Mesenteric fat pad (tissue), 1 donor: ENCODE results near the gene TMED6. TPM values are rescaled to one million over a fixed set of nuclear protein-coding genes. Genes with fewer than 3 reads are reported as not detected.
A peak's percentile ranks its signal among the peaks of the same experiment; 100 is the strongest.

Experiments used
- DNase-seq: peaks from one replicate; pipeline ENCODE4 v3.0.0-alpha.2; 2020; ENCODE audit warnings: low spot score
- long read RNA-seq: library from polyadenylated mRNA; unstranded; transcript quantifications from one replicate; pipeline ENCODE4 v2.0.0, GENCODE V29; 2020
- total RNA-seq: library from RNA; stranded (reverse); fragmentation: NEBNext Ultra II Directional; extraction: Animal tissue kit (Norgen Biotek cat#: 25700); gene quantifications from one replicate; pipeline ENCODE4 v1.2.1, GENCODE V29; 2021
- donor health status: DM: yes; HTN: yes; CAD: no.

Gene TMED6
- total RNA-seq, result 1.2 TPM
- long read RNA-seq, result 0 reads

DNA sequence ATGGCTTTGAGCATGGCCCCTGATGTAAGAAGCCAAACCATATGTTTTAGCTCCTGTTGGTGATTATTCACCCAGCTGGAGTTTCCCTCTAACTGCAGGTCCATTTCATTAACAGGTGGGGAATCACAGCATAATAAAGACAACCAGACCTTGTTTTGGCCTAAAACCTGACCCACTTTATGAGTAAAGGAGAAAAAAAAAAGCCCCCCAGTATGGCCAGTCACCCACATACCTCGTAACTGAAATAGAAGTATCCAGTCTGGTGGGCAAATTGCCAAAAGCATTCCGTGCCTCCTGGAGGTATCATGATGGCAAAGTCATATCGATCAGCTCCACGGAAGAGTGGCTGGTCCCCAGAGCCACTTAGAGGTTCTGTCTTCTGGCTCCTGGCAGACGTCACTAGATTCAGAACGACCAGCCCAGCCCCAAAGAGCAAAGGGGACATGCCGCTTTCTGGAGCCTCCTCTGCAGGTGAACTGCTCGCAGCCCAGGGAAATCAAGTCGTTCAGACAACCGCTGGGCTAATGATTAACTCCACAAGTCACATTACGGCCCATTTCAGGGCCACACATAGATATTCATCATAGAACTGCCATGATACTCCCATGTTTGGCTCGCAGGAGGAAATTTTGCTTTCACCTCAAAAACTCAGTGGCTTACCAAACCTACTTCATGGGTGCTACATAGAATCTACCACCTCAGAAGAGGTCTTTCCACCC is at the start of gene TMED6:
Gene TMED6, minus strand, starts transcription at position 478 of the 719 bp plus-strand sequence. Its CDS starts 33 bp downstream, at position 445.
- DNase-seq, result peak; percentile 16

DNA sequence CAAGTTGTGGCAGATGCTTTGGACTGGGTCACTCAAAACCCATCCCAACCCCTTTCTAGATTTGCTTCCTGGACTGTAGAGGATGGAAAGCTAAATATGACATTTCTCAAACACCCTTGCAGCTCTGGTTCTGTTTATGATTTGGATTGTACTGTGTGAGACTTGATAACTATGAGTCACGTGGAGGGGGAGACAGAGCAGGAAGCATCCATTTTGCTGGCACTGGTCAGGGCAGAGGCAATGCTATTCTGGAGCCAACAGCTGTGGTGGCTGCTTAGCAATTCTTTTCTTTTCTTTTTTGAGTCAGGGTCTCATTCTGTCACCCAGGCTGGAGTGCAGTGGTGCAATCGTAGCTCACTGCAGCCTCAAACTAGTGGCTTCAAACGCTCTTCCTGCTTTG is 47.8 kb upstream of the TMED6 start:
- no peak for DNase-seq

DNA sequence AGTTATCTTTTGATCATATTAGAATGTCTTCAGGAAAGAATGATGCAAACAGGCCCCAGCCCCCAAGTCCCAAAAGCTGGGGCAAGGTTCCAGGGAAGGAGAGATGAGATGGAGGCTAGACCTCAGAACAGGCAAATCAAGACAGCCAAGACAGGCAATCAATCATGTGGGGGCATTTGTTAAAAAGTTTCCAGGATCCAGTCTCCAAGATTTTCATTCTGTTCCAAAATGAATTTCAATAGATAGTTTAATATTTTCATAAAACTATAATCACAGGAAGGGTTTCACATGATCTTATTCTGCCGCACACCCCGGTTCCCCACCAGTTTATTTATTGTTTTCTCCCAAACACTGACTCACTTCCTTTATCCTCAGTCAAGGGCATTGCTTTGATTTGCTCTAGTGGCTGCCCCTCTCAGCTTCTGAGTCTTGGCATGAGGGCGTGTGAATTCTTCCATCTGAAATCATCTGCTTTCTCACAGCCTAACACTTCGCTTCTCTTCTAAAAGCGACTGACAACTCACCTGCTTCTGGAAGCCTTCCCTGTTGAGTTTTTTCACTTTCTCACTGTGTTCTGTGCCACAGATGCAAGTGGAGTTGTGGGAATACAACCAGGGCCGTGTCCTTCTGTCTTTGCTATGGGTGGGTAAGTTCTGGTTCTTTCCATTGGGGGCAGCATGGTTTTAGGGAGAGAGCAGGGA is 46.4 kb upstream of the TMED6 start:
- no peak for DNase-seq

DNA sequence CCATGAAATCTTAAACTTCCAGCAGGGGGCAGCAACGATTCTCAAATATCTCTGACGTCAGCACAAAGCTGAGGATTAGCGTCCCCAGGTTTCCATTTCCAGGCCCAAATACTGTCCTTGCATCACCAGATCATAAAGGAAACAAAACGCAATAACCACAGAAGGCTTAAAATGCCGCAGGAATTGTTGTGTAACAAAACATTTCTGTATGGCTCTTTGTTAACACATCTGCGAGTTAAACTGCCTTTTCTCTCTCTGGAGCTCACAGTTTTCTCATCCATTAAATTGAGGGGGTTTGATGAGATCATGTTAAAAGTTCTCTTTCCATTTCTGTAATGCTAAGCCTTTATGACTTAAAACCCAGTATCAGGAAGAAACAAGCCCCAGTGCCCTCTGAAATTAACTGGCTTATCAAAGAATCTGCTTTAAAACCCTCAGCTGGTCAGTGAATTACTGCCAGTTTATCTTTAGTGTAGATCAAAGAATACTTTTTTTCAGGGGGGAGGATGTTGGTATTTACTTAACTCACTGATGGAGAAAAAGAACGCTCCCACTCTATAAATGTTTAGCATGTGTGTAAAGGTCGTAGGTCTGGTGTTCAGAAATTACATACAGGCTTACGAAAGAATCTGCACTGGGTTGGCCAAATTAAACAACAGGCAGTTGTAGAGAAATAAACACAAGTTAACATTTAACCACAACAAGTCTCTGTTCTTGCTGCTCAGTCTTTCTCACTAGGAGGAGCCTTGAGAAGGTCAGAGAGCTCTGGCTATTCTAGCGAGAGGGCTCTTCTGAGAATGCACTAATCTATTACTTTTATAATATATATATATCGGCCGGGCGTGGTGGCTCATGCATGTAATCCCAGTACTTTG is 44.8 kb upstream of the TMED6 start:
- DNase-seq, result no peak

DNA sequence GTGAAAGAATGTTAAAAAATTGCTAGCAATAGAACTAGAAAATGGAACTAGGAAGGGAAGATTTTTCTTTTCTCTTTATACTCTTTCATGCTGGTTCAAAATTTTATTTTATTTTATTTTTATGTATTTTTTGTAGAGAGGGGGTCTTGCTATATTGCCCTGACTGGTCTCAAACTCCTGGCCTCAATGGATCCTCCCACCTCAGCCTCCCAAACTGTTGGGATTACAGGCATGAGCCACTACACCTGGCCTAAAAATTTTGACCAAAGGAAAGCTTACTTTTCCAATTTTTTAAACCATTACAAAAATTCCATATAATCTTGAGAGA is 44.2 kb upstream of the TMED6 start:
- DNase-seq, result no peak

DNA sequence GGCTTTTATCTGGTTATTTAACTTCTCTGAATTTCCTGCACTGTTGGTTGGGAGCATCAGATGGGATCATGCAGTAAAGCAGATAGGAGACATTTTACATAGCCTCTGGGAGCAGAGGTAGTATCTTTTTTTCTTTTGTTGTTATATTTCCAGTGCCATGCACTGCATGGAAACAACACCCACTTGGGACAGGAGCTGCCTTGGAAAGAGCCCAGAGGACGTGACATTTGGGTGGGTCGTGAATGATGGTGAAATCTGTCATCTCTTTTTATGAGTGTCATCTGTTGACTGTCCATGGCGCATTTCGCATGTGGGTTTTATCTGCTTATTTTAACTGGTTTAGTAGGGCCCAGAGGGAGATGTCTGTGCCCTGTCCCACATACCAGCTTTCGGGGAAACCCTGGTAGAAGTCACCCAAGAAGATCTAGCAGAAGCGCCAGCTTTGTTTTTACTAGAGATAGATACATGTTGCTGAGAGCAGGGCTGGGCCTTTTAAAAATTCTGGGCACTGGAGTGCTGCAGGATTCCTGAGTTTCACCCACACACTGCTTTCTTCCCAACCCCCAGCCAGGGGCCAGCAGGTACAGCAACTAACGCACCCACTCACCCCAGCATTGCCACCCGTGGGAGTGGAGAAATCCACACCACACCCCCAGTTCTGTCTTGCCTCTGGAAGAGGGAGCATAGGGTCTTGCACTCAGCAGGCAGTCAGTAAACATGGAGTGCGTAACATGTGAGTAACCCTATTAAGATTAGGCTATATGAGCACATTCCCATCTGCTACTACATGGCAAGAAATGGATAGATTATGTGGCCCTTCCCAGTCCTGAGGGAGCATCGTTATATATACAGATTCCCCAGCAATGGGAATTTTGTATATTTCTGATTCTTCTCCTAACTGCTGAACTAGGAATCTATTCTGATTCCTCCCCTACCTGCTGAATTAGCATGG is 42.6 kb upstream of the TMED6 start:
- no peak for DNase-seq

DNA sequence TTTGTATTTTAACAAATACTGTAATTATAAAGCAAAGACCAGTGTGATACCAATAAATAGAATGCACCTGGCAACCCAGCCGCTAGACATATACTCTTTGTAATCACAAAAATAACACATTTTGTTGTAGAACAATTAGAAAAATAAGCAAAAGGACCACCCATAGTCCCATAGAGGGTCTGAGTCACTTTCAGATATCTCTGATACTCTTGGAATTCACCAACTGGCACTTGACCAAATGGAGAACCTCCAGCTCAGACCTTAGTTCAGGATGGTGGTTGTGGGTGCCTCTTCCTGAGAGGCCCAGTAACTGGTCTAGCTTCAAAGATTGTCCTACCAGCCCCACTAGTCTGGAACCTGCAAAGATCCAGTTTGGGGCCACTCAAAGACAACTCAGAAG is 35.0 kb upstream of the TMED6 start:
- no peak for DNase-seq

DNA sequence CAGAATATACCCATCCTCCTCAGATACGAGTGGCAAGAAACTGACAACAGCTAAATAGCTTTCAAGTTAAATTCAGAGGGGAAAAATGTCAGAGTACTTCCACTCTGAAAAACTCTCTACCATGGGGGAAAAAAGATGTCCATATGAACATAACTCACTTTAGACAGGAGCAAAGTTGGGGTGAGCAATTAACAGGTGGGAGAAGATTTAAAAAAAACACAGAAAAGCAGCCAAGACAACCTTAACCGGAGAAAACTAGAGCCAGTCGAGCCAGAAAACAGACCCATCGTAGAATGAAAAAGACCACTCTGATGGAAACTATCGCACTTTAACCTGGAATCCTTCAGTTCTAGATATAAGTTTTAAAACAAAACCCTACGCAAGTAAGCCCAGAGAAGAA is 33.4 kb upstream of the TMED6 start:
- DNase-seq, result no peak

DNA sequence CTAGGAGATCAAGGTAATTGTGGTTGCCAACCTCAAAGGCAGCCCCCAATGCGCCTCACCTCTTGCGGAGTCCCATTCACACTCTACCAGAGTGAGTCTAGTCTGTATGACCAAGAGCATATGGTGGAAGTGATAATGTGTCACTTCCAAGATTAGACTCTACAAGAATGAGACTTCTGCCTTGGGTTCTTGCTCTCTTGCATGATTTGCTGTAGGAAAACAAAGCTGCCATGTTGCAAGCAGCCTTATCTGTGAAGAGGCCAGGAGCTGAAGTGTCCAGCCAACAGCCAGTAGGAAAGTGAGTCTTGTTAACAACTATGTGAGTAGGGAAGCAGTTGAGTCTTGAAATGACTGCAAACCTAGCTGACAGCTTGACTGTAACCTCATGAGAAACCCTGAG is 30.8 kb upstream of the TMED6 start:
- no peak for DNase-seq

DNA sequence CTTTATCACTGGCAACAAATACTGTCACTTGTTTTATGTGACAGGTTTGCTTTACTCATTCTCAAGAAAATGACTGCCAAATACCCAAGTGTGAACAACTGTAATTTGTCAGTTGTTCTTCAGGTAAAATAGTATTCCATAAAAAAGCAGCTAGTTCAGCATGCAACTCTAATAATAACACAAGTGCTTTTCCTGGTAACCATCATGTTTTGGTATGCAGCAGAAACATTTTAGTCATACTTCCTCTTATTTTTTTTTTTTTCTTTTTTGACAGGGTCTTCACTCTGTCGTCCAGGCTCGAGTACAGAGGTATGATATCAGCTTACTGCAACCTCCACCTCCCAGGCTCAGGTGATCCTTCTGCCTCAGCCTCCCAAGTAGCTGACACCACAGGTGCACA is 29.6 kb upstream of the TMED6 start:
- no peak for DNase-seq

DNA sequence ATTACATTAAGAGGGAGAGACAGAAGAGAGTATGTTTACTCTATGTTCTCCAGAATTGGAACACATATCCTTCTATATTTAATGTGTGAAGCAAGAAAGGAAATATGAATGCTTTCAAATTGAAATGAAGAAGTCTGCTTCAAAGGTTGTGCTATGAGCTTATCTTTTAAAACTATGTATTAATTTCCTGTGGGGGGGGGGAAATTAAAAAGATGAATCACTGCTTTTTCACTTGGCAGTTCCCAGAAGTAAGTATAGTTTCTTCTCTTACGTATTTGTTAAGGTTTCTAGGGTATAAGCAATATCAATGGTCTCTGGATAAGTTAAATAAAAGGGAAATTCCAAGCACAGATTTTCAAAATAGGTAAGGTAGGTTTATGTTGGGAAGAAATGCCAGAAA is 27.2 kb upstream of the TMED6 start:
- no peak for DNase-seq

DNA sequence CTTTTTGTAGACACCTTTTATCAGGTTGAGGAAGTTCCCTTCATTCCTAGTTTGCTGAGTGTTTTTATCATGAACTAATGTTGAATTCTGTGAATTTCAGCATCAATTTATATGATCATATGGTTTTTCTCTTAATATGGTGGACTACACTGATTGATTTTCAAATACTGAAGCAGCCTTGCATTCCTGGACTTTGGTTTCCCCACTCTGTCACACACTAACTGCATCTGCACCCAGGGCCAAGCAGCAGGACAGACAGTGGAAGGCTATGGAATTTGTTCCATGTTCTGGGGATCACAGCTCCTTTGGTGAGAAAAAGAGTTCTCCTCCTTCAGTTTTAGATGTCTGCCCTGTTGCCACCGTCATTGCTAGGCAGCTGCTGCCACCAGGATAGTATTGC is 26.4 kb upstream of the TMED6 start:
- DNase-seq, result no peak

DNA sequence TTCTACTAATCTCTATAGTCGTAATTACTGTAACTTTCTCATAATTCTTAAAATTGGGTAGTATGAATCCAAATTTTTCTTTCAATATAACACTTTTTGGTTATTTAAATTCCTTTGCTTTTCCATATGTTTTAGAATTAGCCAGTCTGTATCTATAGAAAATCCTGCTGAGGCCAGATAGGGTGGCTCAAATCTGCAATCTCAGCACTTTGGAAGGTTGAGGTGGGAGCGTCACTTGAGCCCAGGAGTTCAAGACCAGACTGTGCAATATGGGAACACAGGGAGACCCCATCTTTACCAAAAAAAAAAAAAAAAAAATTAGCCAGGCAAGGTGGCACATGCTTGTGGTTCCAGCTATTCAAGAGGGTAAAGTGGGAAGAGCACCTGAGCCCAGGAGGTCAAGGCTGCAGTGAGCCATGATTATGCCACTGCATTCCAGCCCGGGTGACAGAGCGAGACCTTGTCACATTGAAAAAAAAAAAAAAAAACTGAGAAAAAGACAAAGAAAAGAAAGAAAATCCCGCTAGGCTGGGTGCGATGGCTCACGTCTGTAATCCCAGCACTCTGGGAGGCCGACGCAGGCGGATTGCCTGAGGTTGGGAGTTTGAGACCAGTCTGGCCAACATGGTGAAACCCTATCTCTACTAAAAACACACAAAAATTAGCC is 24.9 kb upstream of the TMED6 start:
- DNase-seq, result no peak

DNA sequence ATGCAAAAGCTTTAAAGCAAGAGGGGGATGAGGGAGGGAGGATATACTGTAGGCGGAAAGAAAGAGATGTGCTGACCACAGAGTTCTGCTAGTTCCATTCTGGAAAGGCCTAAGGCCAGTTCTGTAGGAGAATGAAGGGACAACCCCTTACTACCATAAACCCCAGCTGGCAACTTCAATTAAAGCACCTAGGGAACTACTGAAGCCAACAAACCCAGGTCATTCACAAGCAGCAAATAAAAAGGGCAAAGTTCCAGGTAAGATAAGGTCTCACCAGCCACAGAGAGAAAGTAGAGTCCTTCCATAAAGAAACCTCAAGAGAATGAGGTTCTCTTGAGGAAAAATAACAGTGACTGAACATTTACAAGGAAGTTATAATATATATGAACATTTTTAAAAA is 21.4 kb upstream of the TMED6 start:
- no peak for DNase-seq

DNA sequence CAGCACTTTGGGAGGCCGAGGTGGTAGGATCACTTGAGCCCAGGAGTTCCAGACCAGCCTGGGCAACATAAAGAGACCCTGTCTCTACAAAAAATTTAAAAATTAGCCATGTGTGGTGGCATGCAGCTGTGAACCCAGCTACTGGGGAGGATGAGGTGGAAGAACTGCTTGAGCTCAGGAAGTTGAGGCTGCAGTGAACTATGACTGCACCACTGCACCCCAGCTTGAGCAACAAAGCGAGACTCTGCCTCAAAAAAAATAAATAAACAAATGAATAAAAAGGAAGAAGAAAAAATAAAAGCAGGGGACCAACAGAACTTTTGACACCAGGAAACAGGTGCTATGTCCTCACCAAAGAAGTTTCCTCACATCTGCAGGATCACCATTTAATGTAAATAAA is 20.0 kb upstream of the TMED6 start:
- no peak for DNase-seq

DNA sequence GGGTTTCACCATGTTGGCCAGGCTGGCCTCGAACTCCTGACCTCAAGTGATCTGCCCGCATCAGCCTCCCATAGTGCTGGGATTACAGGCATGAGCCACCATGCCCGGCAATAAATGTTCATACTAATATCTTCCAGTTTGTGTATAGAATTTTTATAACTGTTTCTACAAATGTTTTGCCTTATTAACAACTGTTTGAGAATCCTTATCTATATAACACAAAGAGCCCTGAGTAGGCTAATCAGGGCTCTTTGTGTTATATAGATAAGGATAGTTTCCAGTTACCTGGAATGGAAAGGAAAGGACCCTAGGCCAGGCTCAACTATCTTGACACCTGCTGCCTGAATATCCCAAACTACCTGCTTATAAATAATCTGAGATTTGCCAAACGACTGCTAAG is 17.3 kb upstream of the TMED6 start:
- no peak for DNase-seq

DNA sequence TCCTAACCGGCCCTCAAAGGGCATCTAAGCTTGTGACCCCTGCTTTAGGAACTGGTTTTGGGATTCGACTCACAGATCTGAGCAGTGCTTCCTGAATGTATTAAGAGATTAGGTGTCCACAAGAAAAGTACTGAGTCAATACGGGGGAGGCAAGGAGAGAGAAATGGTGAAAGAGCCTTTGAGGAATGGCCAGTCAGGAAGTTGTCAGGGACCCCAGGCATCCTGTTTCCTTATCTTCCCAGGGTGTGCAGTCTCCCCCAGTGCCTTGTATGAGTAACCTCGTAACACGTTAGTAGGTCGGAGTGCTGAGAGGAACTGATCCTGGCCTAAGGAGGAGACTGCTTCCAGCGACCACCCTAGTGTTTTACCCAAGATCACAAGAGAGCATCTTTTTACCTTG is 16.4 kb upstream of the TMED6 start:
- DNase-seq, result no peak

DNA sequence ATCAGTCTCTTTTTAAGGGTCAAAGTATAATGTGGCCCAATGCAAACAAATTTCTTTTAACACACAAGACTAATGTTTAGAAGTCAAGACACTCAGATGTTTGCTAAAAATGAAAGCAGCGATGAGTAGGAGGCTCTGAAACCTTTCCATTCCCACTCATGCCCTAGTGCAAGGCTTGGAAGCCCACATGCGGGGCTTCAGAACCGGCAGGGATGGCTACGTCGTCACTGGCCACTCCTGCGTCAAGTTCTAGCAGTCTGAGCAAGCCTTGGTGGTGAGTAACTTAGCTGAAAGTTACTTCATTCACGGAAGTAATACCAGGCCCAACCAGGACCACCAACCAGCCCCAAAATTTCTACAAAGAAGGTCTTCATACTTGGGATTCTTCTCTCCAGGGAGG is 14.8 kb upstream of the TMED6 start:
- no peak for DNase-seq

DNA sequence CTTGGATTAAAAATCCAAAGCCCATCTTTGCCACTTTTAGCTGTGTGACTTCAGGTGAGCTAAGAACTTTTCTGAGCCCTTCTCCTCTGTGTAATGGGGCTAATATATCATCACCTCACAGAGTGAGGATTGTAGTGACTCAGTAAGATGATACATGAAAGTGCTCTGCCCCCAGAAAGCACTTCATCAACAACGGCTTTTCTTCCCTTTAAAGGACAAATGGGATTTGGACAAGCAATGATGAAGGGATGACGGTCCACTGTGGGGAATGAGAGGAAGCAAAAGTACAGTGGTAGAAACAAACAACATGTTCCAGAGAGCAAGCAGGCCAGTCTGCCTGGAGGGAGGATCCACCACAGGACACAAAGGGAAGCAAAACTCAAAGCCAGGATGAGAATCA is 14.3 kb upstream of the TMED6 start:
- no peak for DNase-seq

DNA sequence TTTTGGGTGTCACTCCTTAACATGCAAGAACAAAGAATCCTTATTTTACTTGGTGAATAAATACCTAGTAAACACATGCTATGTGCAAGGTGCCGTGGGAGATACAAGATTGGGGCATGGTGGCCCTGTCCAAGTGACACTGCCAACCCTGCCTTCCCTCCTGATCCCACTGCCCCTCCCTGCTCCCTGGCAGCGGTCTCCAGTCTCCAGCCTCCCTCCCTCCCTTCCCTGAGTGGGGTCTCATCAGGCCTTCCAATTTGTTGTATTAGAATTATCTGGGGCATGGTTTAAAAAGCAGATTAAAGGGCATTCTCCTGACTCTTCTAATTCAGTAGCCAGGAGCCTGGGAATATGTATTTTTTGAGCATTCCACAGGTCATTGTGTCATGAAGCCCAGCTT is 12.5 kb upstream of the TMED6 start:
- DNase-seq, result no peak

DNA sequence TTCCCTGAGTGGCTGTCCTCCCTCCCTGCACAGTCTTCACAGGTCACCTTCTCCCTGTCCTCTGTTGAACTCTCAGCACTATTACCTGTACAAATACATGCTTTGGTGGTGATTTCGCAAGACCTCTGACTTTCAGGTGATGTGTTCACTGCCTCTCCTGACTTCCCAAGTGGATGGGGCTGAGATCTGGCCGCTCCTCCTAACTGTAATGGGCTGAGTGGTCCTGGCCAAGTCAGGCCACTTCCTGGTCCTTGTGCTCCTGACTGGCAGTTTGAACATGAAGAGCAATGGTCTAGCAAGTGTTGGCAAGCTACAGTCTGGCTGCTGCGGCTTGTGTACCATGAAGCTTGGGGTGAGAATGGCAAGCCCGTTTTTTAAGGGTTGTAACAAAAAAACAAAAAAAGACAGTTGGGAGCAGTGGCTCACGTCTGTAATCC is 11.7 kb upstream of the TMED6 start:
- DNase-seq, result no peak
